Stimulated activated CD8-positive, alpha-beta memory T cell treated with anti-CD3 and anti-CD28 coated beads, Interleukin-7, amount 100 ng/mL, for 24 hours (primary cell): ENCODE results near the gene MATK.
"Not testable (repeated sequence)": the region's sequence is repeated elsewhere in the genome, so short reads cannot be mapped to it uniquely, and the experiment has no call there.

Experiments
- DNase-seq: peaks from one replicate; pipeline ENCODE4 v3.0.0-alpha.2; 2020; ENCODE audit warnings: low read depth

MATK gene

GRCh38 chr19:3785938-3786824 is at the start of gene MATK:
Gene MATK (minus strand): TSS chr19:3786381. CDS start chr19:3785135, 1,246 bp downstream.
- DNase-seq: no peak

- no peak for DNase-seq
These were observed 48.9 kb upstream of the MATK start for GRCh38 chr19:3835055-3835435.

GRCh38 chr19:3834349-3835054 is 48.3 kb upstream of the MATK start:
- no peak for DNase-seq

GRCh38 chr19:3833578-3834348 is 47.6 kb upstream of the MATK start:
- no peak for DNase-seq

GRCh38 chr19:3832001-3832400 is 45.8 kb upstream of the MATK start:
- no peak for DNase-seq

GRCh38 chr19:3831601-3832000 is 45.4 kb upstream of the MATK start:
- no peak for DNase-seq

- DNase-seq: no peak
These were observed 44.7 kb upstream of the MATK start for GRCh38 chr19:3830621-3831589.

GRCh38 chr19:3827306-3827705 is 41.1 kb upstream of the MATK start:
- DNase-seq: no peak

- DNase-seq: no peak
These were observed 40.0 kb upstream of the MATK start for GRCh38 chr19:3826163-3826562.

GRCh38 chr19:3825286-3825956 is 39.2 kb upstream of the MATK start:
- no peak for DNase-seq

GRCh38 chr19:3823350-3823713 is 37.2 kb upstream of the MATK start:
- no peak for DNase-seq

- DNase-seq: no peak
These were observed 36.6 kb upstream of the MATK start for GRCh38 chr19:3822683-3823349.

- DNase-seq: peak; percentile 84
These were observed 35.7 kb upstream of the MATK start for GRCh38 chr19:3821857-3822364.

- no peak for DNase-seq
These were observed 35.0 kb upstream of the MATK start for GRCh38 chr19:3821156-3821555.

GRCh38 chr19:3819989-3820388 is 33.8 kb upstream of the MATK start:
- DNase-seq: no peak

- no peak for DNase-seq
These were observed 32.7 kb upstream of the MATK start for GRCh38 chr19:3818918-3819317.

GRCh38 chr19:3818466-3818865 is 32.3 kb upstream of the MATK start:
- no peak for DNase-seq

GRCh38 chr19:3817761-3818160 is 31.6 kb upstream of the MATK start:
- no peak for DNase-seq

GRCh38 chr19:3816566-3817218 is 30.5 kb upstream of the MATK start:
- DNase-seq: no peak

- DNase-seq: not testable (repeated sequence)
These were observed 30.0 kb upstream of the MATK start for GRCh38 chr19:3816148-3816547.
